ENCODE measurements around the gene HOXB9.

The HOXB9 gene

DNA sequence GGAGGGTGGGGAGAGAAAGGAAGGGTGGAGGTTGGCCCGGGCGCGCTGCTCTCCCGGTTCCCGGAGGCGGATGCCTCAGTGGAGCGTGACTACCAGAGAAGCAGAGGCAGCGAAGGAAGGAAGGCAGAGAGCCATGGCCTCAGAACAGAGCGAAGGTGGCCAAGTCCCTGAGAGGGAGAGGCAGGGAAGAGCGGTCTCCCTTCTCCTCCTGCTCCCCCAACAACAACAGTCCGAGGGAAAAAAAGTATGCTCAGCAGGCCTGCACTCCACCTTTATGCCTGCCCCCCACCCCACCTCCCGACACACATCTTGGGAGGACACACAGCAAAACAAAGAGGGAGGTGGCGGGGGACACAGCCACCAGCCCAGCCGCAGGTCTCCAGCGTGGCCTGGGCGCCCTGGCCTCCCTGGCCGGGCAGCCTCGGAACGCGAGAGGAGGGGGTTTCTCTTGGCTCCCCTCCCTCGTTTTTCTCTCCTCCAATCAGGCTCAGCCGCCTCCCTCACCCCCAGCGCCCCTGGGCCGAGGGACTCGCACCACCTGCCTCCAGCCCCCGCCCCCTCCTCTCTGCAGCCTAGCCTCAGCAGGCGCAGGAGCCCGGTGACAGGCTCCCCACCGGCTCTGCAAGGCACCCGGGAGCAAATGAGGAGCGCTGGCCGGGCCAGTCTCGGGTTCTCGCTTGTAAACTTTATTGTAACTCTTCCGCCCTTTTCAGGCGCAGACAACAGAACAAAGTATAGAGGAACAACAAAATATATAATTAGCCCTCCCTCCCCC, 14.3 kb downstream of the HOXB9 start:
- no peak for DNase-seq (ENCODE audit: low read depth, low spot score)

GRCh38 chr17:48611213-48611612, 14.9 kb downstream of the HOXB9 start:
- no peak for DNase-seq (ENCODE audit: low read depth, low spot score)

DNA sequence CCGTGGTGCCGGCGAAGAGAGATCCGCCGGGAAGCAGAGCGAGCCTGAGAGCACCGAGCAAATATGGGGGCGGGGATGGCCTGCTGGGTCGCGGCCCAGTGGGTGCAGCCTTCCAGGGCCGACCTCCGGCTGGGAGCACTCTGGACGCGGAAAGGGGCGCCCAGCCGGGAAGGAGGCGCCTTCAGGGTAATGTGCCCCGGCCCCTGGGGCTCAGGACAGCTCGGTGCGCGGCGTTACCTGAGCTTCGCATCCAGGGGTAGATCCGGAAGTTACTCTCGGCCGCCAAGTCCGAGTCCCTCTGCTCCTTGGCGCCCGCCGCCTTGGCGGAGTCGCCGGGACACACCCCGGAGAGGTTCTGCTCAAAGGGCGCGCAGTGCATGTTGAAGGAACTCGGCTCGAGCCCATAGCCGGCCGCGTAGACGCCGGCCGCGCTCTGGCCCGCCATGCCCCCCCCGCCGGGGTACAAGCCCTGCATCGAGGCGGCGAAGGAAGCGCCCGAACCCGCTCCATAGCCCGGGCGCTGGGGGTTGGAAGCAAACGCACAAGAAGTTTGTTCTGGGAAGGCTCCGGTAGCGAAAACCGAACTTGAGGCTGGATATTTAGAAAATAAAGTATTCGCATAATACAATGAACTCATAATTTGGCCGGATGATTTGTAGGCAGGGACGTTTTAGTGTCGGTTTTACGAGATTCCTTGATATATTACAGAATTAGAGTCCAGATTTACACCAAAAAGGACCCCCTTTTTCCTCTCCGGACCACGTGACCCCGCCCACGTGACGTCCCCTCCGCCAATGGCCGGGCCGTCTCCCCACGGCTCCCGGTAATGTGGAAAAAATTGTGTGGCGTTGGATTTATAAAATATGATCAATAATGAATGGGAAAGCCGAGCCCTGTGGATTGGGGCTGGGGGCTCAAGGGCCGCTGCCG, 15.6 kb downstream of the HOXB9 start, which contains the start of gene HOXB7:
HOXB7 (minus strand) TSS at position 736 of the 930 bp plus-strand sequence; CDS start at position 637, 99 bp downstream.
- DNase-seq (ENCODE audit: low read depth, low spot score), result no peak

GRCh38 chr17:48609759-48610281, 16.3 kb downstream of the HOXB9 start:
- DNase-seq (ENCODE audit: low read depth, low spot score), result no peak

DNA sequence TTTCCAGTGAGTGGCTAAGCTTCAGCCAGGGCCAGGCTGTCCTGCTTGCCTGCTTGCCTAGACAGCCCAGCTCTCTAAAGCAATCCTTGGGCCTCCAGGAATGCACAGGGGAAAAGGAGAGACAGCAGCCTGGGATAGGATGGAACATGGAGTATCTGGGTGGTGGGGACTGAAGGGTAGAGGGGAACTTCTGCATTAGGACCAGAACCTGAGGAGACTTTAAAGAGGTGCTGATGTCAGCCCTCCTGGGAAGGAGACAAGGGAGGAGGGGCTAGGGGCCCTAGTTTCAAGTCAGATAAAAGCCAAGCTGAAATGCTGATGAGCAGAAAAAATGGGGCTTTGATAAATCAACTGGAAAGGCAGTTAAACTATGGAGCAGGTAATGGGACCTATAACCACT, 17.1 kb downstream of the HOXB9 start:
- DNase-seq (ENCODE audit: low read depth, low spot score), result no peak

GRCh38 chr17:48608494-48608834, 17.7 kb downstream of the HOXB9 start:
- no peak for DNase-seq (ENCODE audit: low read depth, low spot score)

DNA sequence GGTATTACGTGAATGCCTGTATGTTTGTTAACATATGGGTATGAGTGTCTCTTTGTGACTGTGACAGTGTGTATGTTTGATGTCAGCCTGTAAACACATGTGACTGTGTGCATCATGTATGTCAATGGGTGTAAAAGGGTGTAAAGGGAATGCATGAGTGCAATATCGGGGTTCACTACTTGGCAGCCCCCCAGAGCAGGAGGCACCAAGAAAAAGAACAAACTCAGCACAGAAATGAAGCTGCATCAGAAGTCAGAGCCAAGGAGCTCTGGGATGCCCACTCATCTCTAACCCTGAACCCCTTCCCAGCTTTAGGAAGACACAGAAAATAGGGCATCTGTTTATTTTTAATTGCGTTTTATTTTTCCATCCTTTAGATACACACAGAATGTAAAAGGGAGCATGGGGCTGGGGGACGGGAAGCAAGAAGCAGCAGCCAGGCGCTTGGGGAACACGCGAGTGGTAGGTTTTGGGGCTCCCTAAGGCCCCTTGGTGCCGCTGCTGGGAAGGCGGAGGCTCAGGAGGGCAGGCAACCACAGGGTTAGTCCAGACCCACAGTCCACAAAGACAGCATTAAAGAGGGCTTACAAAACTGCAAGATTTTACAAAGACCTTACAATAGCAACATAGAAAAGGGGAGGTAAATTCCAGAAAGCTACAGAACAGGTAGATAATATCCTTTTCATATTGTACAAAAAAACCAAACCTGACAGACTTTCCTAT, 19.1 kb downstream of the HOXB9 start:
- no peak for DNase-seq (ENCODE audit: low read depth, low spot score)

DNA sequence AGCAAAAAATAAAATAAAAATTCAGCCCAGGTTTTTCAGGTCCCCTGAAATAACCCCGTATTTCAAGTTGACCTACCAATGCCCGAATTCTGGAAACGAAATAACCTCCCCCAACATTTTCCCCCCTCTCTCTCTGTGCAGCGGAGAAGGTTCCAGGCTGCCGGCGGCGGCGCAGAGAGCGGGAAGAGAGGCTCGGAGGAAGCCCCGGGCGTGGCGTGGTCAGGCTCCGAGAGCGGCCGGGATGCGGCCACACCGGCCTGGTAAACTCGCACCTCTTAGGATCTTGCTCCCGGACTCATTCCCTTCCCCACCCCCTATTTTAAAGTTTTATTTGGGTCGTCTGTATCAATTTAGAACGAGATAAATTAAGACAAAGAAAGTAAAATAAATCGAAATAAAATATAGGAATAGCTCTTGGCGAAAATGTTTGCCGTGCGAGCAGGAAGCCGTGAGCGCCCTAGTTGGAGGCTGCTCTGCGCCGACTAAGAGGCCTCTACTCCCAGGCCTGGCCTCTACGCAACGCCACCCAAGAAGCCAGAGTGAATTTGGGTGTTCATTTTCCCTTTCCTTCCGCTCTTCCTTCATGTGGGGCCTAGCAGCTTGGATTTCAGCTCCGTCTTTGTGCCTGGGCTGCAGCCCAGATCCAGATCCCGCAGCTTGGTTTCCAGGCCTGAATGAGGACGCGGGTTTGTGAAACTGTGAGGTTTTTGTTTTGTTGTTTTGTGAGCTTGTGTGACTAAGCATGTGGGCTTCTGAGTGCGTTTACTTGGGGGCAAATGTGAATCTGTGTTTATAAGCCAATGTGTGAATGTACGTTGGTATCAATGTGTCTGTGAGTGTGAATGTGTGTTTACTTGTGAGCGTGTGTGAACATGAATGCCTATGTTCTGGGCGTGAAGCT, 19.9 kb downstream of the HOXB9 start:
- no peak for DNase-seq (ENCODE audit: low read depth, low spot score)

GRCh38 chr17:48605409-48605919, 20.7 kb downstream of the HOXB9 start:
- DNase-seq (ENCODE audit: low read depth, low spot score), result no peak

DNA sequence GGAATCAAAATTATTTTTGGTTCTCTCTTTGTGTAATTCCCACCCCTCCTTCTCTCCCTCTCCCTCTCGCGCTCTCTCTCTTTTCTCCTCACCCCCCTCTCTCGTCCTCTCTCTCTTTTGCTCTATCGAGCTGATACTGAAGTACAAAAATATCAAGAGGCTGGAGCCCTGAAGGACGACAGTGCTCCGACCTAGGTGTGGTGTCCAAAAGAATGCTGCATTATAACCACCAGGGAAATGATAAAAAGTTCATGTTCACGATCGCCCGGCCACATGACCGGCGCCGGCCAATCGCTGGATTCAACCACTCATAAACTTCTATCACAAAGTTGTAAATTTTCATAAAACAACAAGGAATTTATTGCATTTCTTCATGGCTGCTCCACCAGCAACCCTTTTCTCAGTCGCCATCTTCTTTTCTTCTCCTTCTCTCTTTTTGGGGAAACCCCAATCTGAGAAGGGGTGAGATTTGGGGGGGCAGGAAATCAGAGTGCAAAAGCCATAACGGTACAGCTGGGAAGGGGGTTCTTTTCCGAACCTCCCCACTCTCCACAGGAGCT, 21.3 kb downstream of the HOXB9 start, which contains the start of gene HOXB6:
HOXB6 (minus strand) TSS at position 217 of the 560 bp plus-strand sequence. CDS start 6,836 bp downstream, outside the sequence.
- DNase-seq (ENCODE audit: low read depth, low spot score), result no peak

- DNase-seq (ENCODE audit: low read depth, low spot score), result no peak
These were observed 22.0 kb downstream of the HOXB9 start for GRCh38 chr17:48603959-48604769.

GRCh38 chr17:48601539-48602425, 24.4 kb downstream of the HOXB9 start:
- DNase-seq (ENCODE audit: low read depth, low spot score), result no peak

DNA sequence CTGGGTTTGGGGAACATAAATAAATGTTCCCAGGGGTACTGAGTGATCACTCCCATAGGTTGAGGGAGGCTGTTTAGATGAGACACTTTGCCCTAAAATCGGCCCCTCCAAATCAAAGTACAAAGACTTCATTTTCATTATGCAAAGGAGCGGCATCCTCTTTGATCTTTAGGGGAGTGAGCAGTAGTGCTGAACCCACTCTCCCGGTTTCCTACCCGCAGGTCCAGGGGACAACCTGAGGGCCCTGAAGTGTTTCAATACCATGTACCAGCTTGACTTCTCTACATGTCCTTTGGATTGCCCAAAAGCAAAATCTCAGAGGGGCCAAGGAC, 25.0 kb downstream of the HOXB9 start:
- DNase-seq (ENCODE audit: low read depth, low spot score), result no peak

GRCh38 chr17:48600244-48601098, 25.7 kb downstream of the HOXB9 start:
- no peak for DNase-seq (ENCODE audit: low read depth, low spot score)

GRCh38 chr17:48599354-48599753, 26.8 kb downstream of the HOXB9 start:
- no peak for DNase-seq (ENCODE audit: low read depth, low spot score)

DNA sequence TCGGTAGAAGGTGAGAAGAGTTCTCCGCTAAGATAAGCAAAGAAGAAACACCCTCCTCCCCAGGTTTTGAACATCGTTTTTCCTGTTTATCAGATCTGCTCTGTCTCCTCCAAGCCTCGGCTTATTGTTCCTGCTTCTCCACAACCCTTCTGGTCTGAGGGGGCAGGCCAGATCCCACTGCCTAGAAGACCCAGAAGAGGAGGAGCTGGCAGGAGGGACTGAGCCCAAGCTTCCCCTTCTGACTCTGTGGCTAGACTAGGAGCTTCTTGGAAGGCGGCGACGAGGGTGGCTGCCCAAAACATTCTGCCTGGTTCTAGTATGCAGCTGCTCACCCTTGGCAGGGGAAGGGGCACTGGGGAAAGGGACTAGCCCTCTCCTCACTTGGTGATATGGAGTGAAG, 27.4 kb downstream of the HOXB9 start:
- no peak for DNase-seq (ENCODE audit: low read depth, low spot score)

All from activated CD4-positive, CD25-positive, alpha-beta regulatory T cell treated with anti-CD3 and anti-CD28 coated beads, Interleukin-2, amount 50 U/mL, for 16 hours (primary cell).